HCT116 (cell line): ENCODE results near the gene C2orf68. TPM values are rescaled to one million over a fixed set of nuclear protein-coding genes. Genes with fewer than 3 reads are reported as not detected.

Source experiments
- ATAC-seq: fragments of 200-7000 bp; cut with Tn5 transposase; 2 replicates; pipeline ENCODE4 v1.9.1; 2020; ENCODE audit warnings: mild to moderate bottlenecking, moderate library complexity
- BruUV-seq: library from RNA; stranded (reverse); fragments of 400-500 nt; replicated peaks from 2 replicates; lab custom pipeline; 2021; lab: Mats Ljungman, UMichigan
- CTCF ChIA-PET: fragments of 300-600 bp; sonication (Branson Sonifier 250); formaldehyde crosslinking; loops from one replicate; lab custom pipeline; 2021; ENCODE audit warnings: antibody characterized with exemption; lab: Charles Lee
- POLR2A ChIA-PET: fragments of 300-600, 350-600 bp; sonication (Branson Sonifier 250); formaldehyde crosslinking; loops from one replicate; lab custom pipeline; 2021; ENCODE audit warnings: antibody characterized with exemption; lab: Charles Lee
- RAD21 ChIA-PET, 2 experiments: fragments of 300-600 bp; sonication (Branson Sonifier 250); formaldehyde crosslinking; loops; one replicate each; lab custom pipeline; 2023; ENCODE audit warnings: low total read pairs in 2 of 2; ENCODE audit not compliant: uncharacterized antibody in 2 of 2, unreplicated experiment in 2 of 2, low non-redundant PET in 1 of 2; lab: Charles Lee
- DNase-seq: peaks from one replicate; pipeline ENCODE4 v3.0.0-alpha.2; 2010; ENCODE audit warnings: low read depth, low spot score
- H2AFZ ChIP-seq: fragments of 200-600 bp; shearing (Covaris generic), sonication (generic); 2 replicates; pipeline ENCODE4 v1.6.1; 2017; ENCODE audit warnings: low read depth, mixed run types, mixed read lengths, antibody characterized with exemption, low read length; ENCODE audit not compliant: poor library complexity, severe bottlenecking
- H3K27ac ChIP-seq: 2 replicates; pipeline ENCODE4 v1.5.1; 2012; ENCODE audit warnings: low read depth, low read length
- H3K27me3 ChIP-seq: fragments of 200-600 bp; sonication (generic); 2 replicates; pipeline ENCODE4 v1.6.1; 2016; ENCODE audit warnings: mixed run types, low read length, mixed read lengths; ENCODE audit not compliant: insufficient read depth
- H3K36me3 ChIP-seq, 2 experiments: fragments of 200-500 bp in 1 of 2; fragments of 200-600 bp in 1 of 2; sonication (Bioruptor generic) in 1 of 2; sonication (generic) in 1 of 2; 2 replicates each; pipeline versions ENCODE4 v1.5.1 to v1.6.1; 2014 to 2016; ENCODE audit warnings: low read length in 2 of 2, inconsistent platforms in 1 of 2, mixed read lengths in 1 of 2, mixed run types in 1 of 2; ENCODE audit not compliant: insufficient read depth in 2 of 2, control insufficient read depth in 1 of 2
- H3K4me1 ChIP-seq, 2 experiments: fragments of 200-600 bp in 1 of 2; sonication (generic) in 1 of 2; 2 replicates each; pipeline versions ENCODE4 v1.5.1 to v1.6.1; 2012 to 2017; ENCODE audit warnings: low read length in 2 of 2, inconsistent platforms in 1 of 2, mild to moderate bottlenecking in 1 of 2, mixed read lengths in 1 of 2, mixed run types in 1 of 2, moderate library complexity in 1 of 2; ENCODE audit not compliant: insufficient read depth in 2 of 2, control insufficient read depth in 1 of 2
- H3K4me2 ChIP-seq: fragments of 200-600 bp; sonication (generic); 2 replicates; pipeline ENCODE4 v1.6.1; 2017; ENCODE audit warnings: mixed run types, low read length, mixed read lengths
- H3K4me3 ChIP-seq, 2 experiments: fragments of 200-600 bp in 1 of 2; sonication (generic) in 1 of 2; replicated peaks in 1 of 2; 2 replicates each; pipeline ENCODE4 v1.5.1; 2011 to 2016; ENCODE audit warnings: low read length in 2 of 2, control low read depth in 1 of 2, low read depth in 1 of 2, mild to moderate bottlenecking in 1 of 2, mixed read lengths in 1 of 2, mixed run types in 1 of 2
- H3K79me2 ChIP-seq: fragments of 200-600 bp; sonication (generic); 2 replicates; pipeline ENCODE4 v1.6.1; 2017; ENCODE audit warnings: mild to moderate bottlenecking, mixed run types, low read length, moderate library complexity, mixed read lengths; ENCODE audit not compliant: insufficient read depth
- H3K9ac ChIP-seq: fragments of 200-600 bp; sonication (generic); 2 replicates; pipeline ENCODE4 v1.6.1; 2016; ENCODE audit warnings: low read length, mixed read lengths
- H3K9me2 ChIP-seq: fragments of 200-600 bp; sonication (generic), shearing (Covaris generic); 2 replicates; pipeline ENCODE4 v1.6.1; 2017; ENCODE audit warnings: mixed run types, mild to moderate bottlenecking, moderate library complexity; ENCODE audit not compliant: insufficient read depth
- H3K9me3 ChIP-seq, 2 experiments: fragments of 200-500 bp in 1 of 2; fragments of 200-600 bp in 1 of 2; sonication (Bioruptor generic) in 1 of 2; sonication (generic) in 1 of 2; 2 replicates each; pipeline ENCODE4 v1.6.1; 2014 to 2017; ENCODE audit warnings: low read length in 2 of 2, mixed read lengths in 2 of 2, inconsistent platforms in 1 of 2, low read depth in 1 of 2, mild to moderate bottlenecking in 1 of 2, mixed run types in 1 of 2, moderate library complexity in 1 of 2; ENCODE audit not compliant: control insufficient read depth in 1 of 2, insufficient read depth in 1 of 2
- H4K20me1 ChIP-seq: fragments of 200-600 bp; sonication (generic), shearing (Covaris generic); 2 replicates; pipeline ENCODE4 v1.6.1; 2017; ENCODE audit warnings: mixed run types, mild to moderate bottlenecking, moderate library complexity; ENCODE audit not compliant: insufficient read depth
- ELF1 ChIP-seq: IDR thresholded peaks from 2 replicates; pipeline ENCODE4 v1.6.1; 2012; ENCODE audit warnings: low read depth, borderline replicate concordance
- EZH2phosphoT487 ChIP-seq: fragments of 200-600 bp; IDR thresholded peaks from 2 replicates; pipeline ENCODE4 v1.6.1; 2018; ENCODE audit warnings: antibody characterized with exemption, borderline replicate concordance
- POLR2A ChIP-seq: IDR thresholded peaks from 2 replicates; pipeline ENCODE4 v1.7.0; 2011; ENCODE audit warnings: borderline replicate concordance; ENCODE audit not compliant: insufficient read depth, insufficient read length; ENCODE audit errors: extremely low read depth
- SP1 ChIP-seq: IDR thresholded peaks from 2 replicates; pipeline ENCODE4 v1.6.1; 2012; ENCODE audit warnings: low read depth
- TCF7L2 ChIP-seq: IDR thresholded peaks from 2 replicates; pipeline ENCODE4 v1.7.0; 2011; ENCODE audit warnings: borderline replicate concordance, inconsistent platforms; ENCODE audit not compliant: insufficient read depth, insufficient read length; ENCODE audit errors: extremely low read depth
- ZBTB33 ChIP-seq: IDR thresholded peaks from 2 replicates; pipeline ENCODE4 v1.6.1; 2011; ENCODE audit warnings: mild to moderate bottlenecking, low read length, moderate library complexity; ENCODE audit not compliant: insufficient replicate concordance; ENCODE audit errors: extremely low read depth
- intact Hi-C: fragments of 100-400 bp; cut with micrococcal nuclease; formaldehyde crosslinking; loops from 2 replicates; pipeline ENCODE4 v1.10.0; 2022
- total RNA-seq: library from RNA; stranded (reverse); gene quantifications from one replicate; pipeline ENCODE4 v1.2.1, GENCODE V29; 2021; ENCODE audit not compliant: unreplicated experiment

C2orf68 gene
- total RNA-seq, 1 experiment from 2014 or later, result 21.8 TPM

- TF ChIP-seq ZBTB33 (no peak), SP1 (no peak)
- TF ChIP-seq, all 23 proteins: peak for 5
Observed at GRCh38 chr2:85602476-85603234, 9.2 kb downstream of the C2orf68 start, which contains the start of gene TMEM150A (continued).

DNA sequence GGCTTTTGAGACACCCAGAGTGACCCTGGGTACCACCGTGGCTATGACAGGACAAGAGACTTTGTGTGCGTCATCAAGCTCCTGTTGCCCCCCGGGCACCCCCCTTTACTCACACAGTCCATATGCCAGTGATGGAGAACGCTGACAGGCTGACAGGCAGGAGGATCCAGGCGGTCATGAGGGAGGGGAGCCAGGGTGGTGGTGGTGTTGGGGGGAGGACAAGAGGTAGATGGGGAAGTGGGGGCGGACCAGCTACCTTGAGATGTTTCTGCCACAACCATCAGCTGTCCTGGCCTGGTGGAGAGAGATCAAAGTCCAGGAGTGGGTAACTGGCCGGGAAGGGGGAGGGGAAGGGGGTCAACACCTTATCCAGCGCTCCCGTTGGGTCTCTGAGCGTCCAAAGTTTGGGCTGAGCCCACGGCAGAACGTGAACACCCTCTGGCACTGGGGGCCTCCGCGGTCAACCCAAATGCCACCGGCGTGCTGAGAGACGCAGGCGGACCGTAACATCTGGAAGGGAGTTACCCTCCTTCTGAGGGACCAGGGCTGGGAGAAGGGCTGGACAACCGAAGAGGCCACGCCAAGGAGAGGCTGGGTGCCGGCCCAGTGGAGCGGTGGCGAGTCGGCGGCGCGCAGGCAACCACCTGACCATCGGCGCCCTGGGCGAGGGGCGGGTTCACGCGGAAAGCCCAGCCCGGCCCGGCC, 9.9 kb downstream of the C2orf68 start:
- no peak for TF ChIP-seq EZH2phosphoT487
- no peak for TF ChIP-seq POLR2A
- TF ChIP-seq TCF7L2, result peak; percentile 11
- TF ChIP-seq ELF1, result no peak
- ChIA-PET RAD21 (no interaction called here), POLR2A (interaction anchor here (0.8 to 3.3 kb wide), 5 partner anchors 7 to 25 kb away, joined by 3 to 20 read pairs (median 4); partner anchors contain the start of genes C2orf68 and VAMP8), CTCF (no interaction called here)
- no peaks in the 10 kb centered on the region for H3K9me3 ChIP-seq
- no TSS peak for BruUV-seq
- H3K9me2 ChIP-seq, result no peaks in the 10 kb centered on the region
- DNase-seq (no peak), ATAC-seq (peak; percentile 70)
- no peak overlapping the region for H2AFZ ChIP-seq
- intact Hi-C loops, result loop anchor here (5.0 kb wide), 1 partner anchor 190 kb away; the partner anchor contains the start of gene CAPG
- peak overlapping the region; percentile 64; the same call in 1 of the 2 replicates for H3K27ac ChIP-seq
- H3K9ac ChIP-seq, result peak overlapping the region; percentile 63
- H3K79me2 ChIP-seq, result peaks cover 3% of the 10 kb centered on the region
- peaks cover 8 to 17% of the 10 kb centered on the region in 2 experiments for H3K4me1 ChIP-seq
- no peaks in the 10 kb centered on the region for H3K27me3 ChIP-seq
- peak overlapping the region; percentile 83 to 85 for H3K4me3 ChIP-seq
- no peaks in the 10 kb centered on the region for H4K20me1 ChIP-seq
- H3K4me2 ChIP-seq, result peak overlapping the region; percentile 93
- peaks cover 4 to 5% of the 10 kb centered on the region in 2 experiments; a peak in 3 of 4 replicates for H3K36me3 ChIP-seq
